GM13977 (cell line): ENCODE results near the gene PTN.

Experiments
- DNase-seq: peaks from one replicate; pipeline ENCODE4 v3.0.0; 2012; ENCODE audit warnings: low spot score
- CTCF ChIP-seq: IDR thresholded peaks from 2 replicates; pipeline ENCODE4 v1.5.1; 2012; ENCODE audit warnings: mild to moderate bottlenecking, control low read depth; ENCODE audit not compliant: insufficient read depth; ENCODE audit errors: extremely low read depth, missing control alignments
- in situ Hi-C: fragments of 300-500 bp; cut with MboI; formaldehyde crosslinking; loops from one replicate; pipeline ENCODE4 v1.12.0; 2022; ENCODE audit warnings: low sequenced_read_pairs, low pct_unique_long_range_greater_than_20kb, mixed read lengths, inconsistent platforms; ENCODE audit not compliant: unreplicated experiment

Gene PTN

GRCh38 chr7:137343281-137343841 lies at the start of gene PTN:
TSS of gene PTN (minus strand) at chr7:137343733. CDS start at chr7:137254973, 88,760 bp downstream.
- DNase-seq, result no peak
- TF ChIP-seq CTCF, result no peak
- in situ Hi-C loops, result no loop called here

DNA sequence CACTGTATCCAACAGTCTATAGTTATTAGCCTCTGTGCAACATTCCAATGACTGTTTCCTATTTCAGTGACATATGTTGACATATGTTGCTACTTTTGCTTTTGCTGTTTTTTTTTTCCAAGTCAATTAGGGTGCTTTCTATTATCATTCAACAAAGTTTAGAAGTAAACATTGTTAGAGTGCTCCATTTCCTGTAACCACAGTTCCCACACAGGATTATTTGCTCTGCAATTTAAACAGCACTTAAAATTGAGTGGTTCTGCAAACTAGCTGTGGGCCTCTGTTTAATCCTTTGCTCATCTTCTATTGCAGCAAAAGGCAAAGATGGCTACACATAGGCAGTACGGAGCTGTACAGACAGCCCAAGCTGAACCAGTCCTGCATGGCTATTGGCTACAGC lies 46.5 kb upstream of the PTN start:
- DNase-seq, result no peak
- in situ Hi-C loops, result no loop called here
- TF ChIP-seq CTCF, result no peak

GRCh38 chr7:137388916-137389315 lies 45.4 kb upstream of the PTN start:
- in situ Hi-C loops, result no loop called here
- no peak for DNase-seq
- TF ChIP-seq CTCF, result no peak

DNA sequence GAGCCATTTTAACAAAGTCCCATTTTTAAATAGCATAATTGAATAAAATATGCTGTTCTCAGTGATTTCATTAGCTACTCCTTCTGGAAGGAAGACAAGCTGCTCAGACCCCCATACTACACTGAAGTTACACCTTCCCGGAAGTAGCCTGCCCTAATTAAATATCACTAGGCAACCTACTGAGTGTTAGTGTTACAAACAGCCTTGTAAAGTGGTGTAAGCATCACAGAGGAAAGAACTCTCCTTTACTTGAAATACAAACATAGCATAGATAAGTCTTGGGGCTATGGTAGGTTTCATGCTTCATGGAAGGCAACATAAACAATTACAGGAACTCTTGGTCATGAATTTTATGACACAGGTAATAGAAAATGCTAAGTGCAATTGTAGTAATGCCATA lies 43.4 kb upstream of the PTN start:
- in situ Hi-C loops, result no loop called here
- DNase-seq, result no peak
- TF ChIP-seq CTCF, result no peak

- DNase-seq, result no peak
- TF ChIP-seq CTCF, result no peak
- in situ Hi-C loops, result no loop called here
These were observed 37.5 kb upstream of the PTN start for GRCh38 chr7:137381045-137381444.

DNA sequence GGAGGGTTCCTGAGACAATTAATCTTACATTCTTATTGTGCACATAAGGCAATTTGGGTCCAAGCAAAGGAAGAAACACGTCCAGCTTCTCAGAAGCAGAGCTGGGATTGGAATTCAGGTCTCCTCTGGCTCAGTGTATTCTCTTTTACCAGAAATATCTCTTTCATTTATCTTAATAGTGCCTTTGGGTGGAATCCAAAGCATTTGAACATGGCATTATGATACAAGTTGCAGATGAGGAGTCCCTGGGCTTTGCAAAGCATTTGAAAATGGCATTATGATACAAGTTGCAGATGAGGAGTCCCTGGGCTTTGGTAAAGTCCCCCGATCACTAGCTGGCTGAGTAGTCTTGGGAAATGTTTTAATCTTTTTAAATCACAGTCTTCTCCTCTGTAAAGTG lies 30.0 kb upstream of the PTN start:
- DNase-seq, result no peak
- TF ChIP-seq CTCF, result no peak
- in situ Hi-C loops, result no loop called here

GRCh38 chr7:137371616-137372015 lies 28.1 kb upstream of the PTN start:
- in situ Hi-C loops, result no loop called here
- no peak for DNase-seq
- no peak for TF ChIP-seq CTCF
